HG02623 (cell line): ENCODE data around the gene PCIF1.
"Not testable (repeated sequence)": the region's sequence is repeated elsewhere in the genome, so short reads cannot be mapped to it uniquely, and the experiment has no call there.

Experiments
- ATAC-seq: cut with Tn5 transposase; IDR thresholded peaks from one replicate; pipeline ENCODE4 v1.9.1; 2021; ENCODE audit warnings: moderate library complexity; ENCODE audit not compliant: unreplicated experiment

Gene PCIF1

GRCh38 chr20:45934586-45935415 lies at the start of gene PCIF1:
Gene PCIF1 (plus strand): TSS chr20:45934683. CDS start chr20:45939000, 4,317 bp downstream.
- peak; percentile 74 for ATAC-seq

- no peak for ATAC-seq
These were observed 47.7 kb upstream of the PCIF1 start for GRCh38 chr20:45886590-45887345.

- ATAC-seq = no peak
These were observed 47.2 kb upstream of the PCIF1 start, which contains the start of gene SPATA25 for GRCh38 chr20:45887346-45887715. Gene SPATA25 (minus strand): TSS chr20:45887622. CDS start chr20:45887590, 32 bp downstream.

- no peak for ATAC-seq
These were observed 45.8 kb upstream of the PCIF1 start for GRCh38 chr20:45888681-45889080.

- no peak for ATAC-seq
These were observed 44.2 kb upstream of the PCIF1 start for GRCh38 chr20:45890077-45890984.

- ATAC-seq = peak; percentile 81
These were observed 43.2 kb upstream of the PCIF1 start, which contains the start of the genes CTSA and NEURL2 for GRCh38 chr20:45890985-45891983. Gene CTSA (plus strand): TSS chr20:45891335. CDS start chr20:45891569, 234 bp downstream. Gene NEURL2 (minus strand): TSS chr20:45891208. CDS start chr20:45890991, 217 bp downstream.

GRCh38 chr20:45892049-45892825 lies 42.2 kb upstream of the PCIF1 start:
- no peak for ATAC-seq

- ATAC-seq = no peak
These were observed 41.5 kb upstream of the PCIF1 start for GRCh38 chr20:45892828-45893500.

GRCh38 chr20:45893831-45894230 lies 40.7 kb upstream of the PCIF1 start:
- ATAC-seq = no peak

GRCh38 chr20:45894797-45895196 lies 39.7 kb upstream of the PCIF1 start:
- ATAC-seq = no peak

- no peak for ATAC-seq
These were observed 37.8 kb upstream of the PCIF1 start for GRCh38 chr20:45896641-45897161.

- ATAC-seq = no peak
These were observed 37.2 kb upstream of the PCIF1 start for GRCh38 chr20:45897289-45897688.

GRCh38 chr20:45897692-45898091 lies 36.8 kb upstream of the PCIF1 start:
- no peak for ATAC-seq

GRCh38 chr20:45898285-45898684 lies 36.2 kb upstream of the PCIF1 start:
- no peak for ATAC-seq

GRCh38 chr20:45899046-45899835 lies 35.2 kb upstream of the PCIF1 start:
- no peak for ATAC-seq

GRCh38 chr20:45901332-45901731 lies 33.2 kb upstream of the PCIF1 start:
- not testable (repeated sequence) for ATAC-seq

- ATAC-seq = no peak
These were observed 32.2 kb upstream of the PCIF1 start for GRCh38 chr20:45902199-45902701.
